H1 (cell line): ENCODE measurements around the gene PACSIN1. TPM values are rescaled to one million over a fixed set of nuclear protein-coding genes. Genes with fewer than 3 reads are reported as not detected.

Experiments used
- CTCF ChIA-PET: fragments of 300-600 bp; sonication (Branson Sonifier 250); formaldehyde crosslinking; loops from one replicate; lab custom pipeline; 2021; ENCODE audit not compliant: partially characterized antibody; lab: Charles Lee
- POLR2A ChIA-PET: fragments of 300-600 bp; sonication (Branson Sonifier 250); formaldehyde crosslinking; loops from one replicate; lab custom pipeline; 2021; ENCODE audit warnings: inconsistent platforms; ENCODE audit not compliant: partially characterized antibody; lab: Charles Lee
- DNase-seq, 2 experiments: peaks; one replicate each; pipeline versions ENCODE4 v3.0.0 to v3.0.0-alpha.2; 2010 to 2022; ENCODE audit warnings: low spot score in 2 of 2, low read depth in 1 of 2, mixed read lengths in 1 of 2
- FAIRE-seq: peaks from 2 replicates; lab custom pipeline; 2011; peaks lifted over from hg19 to GRCh38; lab: Jason Lieb, UNC
- H2AFZ ChIP-seq: 2 replicates; pipeline ENCODE4 v1.8.1; 2012; ENCODE audit warnings: low read length, inconsistent platforms
- H2AK5ac ChIP-seq: 2 replicates; pipeline ENCODE4 v1.6.1; 2013; ENCODE audit warnings: low read depth, low read length
- H2BK120ac ChIP-seq: replicated peaks from 2 replicates; pipeline ENCODE3; 2013; ENCODE audit warnings: low read depth, low read length, inconsistent platforms
- H2BK12ac ChIP-seq: 2 replicates; pipeline ENCODE4 v1.6.1; 2013; ENCODE audit warnings: low read depth, low read length
- H2BK15ac ChIP-seq: 2 replicates; pipeline ENCODE4 v1.6.1; 2013; ENCODE audit warnings: low read length
- H2BK20ac ChIP-seq: 2 replicates; pipeline ENCODE4 v1.6.1; 2013; ENCODE audit warnings: low read length
- H2BK5ac ChIP-seq: 2 replicates; pipeline ENCODE4 v1.6.1; 2013; ENCODE audit warnings: low read depth, low read length
- H3K14ac ChIP-seq: 2 replicates; pipeline ENCODE4 v1.6.1; 2013; ENCODE audit warnings: inconsistent platforms; ENCODE audit not compliant: insufficient read length
- H3K18ac ChIP-seq: 2 replicates; pipeline ENCODE4 v1.6.1; 2013; ENCODE audit warnings: low read length; ENCODE audit errors: extremely low read depth
- H3K23ac ChIP-seq: 2 replicates; pipeline ENCODE4 v1.6.1; 2013; ENCODE audit warnings: inconsistent platforms; ENCODE audit not compliant: insufficient read length
- H3K23me2 ChIP-seq: 2 replicates; pipeline ENCODE4 v1.6.1; 2013; ENCODE audit warnings: low read depth, low read length
- H3K27ac ChIP-seq: 2 replicates; pipeline ENCODE4 v1.6.1; 2011; ENCODE audit warnings: low read depth, low read length, inconsistent platforms
- H3K27me3 ChIP-seq, 4 experiments: replicated peaks in 1 of 4; 1 replicate in 1 of 4; 2 replicates in 3 of 4; pipeline versions ENCODE4 v1.6.1 to v1.8.1; 2011 to 2013; ENCODE audit warnings: low read length in 3 of 4, mild to moderate bottlenecking in 3 of 4, inconsistent platforms in 2 of 4, mixed read lengths in 2 of 4, moderate library complexity in 1 of 4; ENCODE audit not compliant: control insufficient read depth in 3 of 4, insufficient read depth in 3 of 4; ENCODE audit errors: extremely low read depth in 1 of 4
- H3K36me3 ChIP-seq, 4 experiments: 2 replicates each; pipeline versions ENCODE4 v1.6.1 to v1.8.1; 2011 to 2013; ENCODE audit warnings: mild to moderate bottlenecking in 4 of 4, low read length in 3 of 4, moderate library complexity in 2 of 4, control low read depth in 1 of 4, inconsistent platforms in 1 of 4; ENCODE audit not compliant: insufficient read depth in 4 of 4, control insufficient read depth in 2 of 4
- H3K4ac ChIP-seq: replicated peaks from 2 replicates; pipeline ENCODE3; 2013; ENCODE audit warnings: low read length, low read depth, mixed read lengths, inconsistent platforms; ENCODE audit not compliant: insufficient read length
- H3K4me1 ChIP-seq, 4 experiments: replicated peaks in 1 of 4; 1 replicate in 1 of 4; 2 replicates in 3 of 4; pipeline versions ENCODE4 v1.6.1 to v1.8.1; 2011 to 2013; ENCODE audit warnings: low read length in 3 of 4, inconsistent platforms in 2 of 4, mixed read lengths in 1 of 4; ENCODE audit not compliant: insufficient read depth in 4 of 4, control insufficient read depth in 3 of 4
- H3K4me2 ChIP-seq, 2 experiments: 2 replicates each; pipeline versions ENCODE4 v1.6.1 to v1.8.1; 2011 to 2013; ENCODE audit warnings: low read depth in 2 of 2, low read length in 2 of 2, control low read depth in 1 of 2, inconsistent platforms in 1 of 2, mild to moderate bottlenecking in 1 of 2; ENCODE audit not compliant: insufficient read depth in 1 of 2
- H3K4me3 ChIP-seq, 4 experiments: fragments of 200-600, 300-600 bp in 1 of 4; sonication (generic), shearing (Covaris generic), sonication (Bioruptor Twin) in 1 of 4; 2 replicates each; pipeline versions ENCODE4 v1.5.1 to v1.8.1; 2011 to 2016; ENCODE audit warnings: low read length in 4 of 4, low read depth in 3 of 4, control low read depth in 2 of 4, inconsistent platforms in 2 of 4, mild to moderate bottlenecking in 2 of 4, mixed read lengths in 1 of 4, moderate library complexity in 1 of 4; ENCODE audit not compliant: insufficient read depth in 2 of 4; ENCODE audit errors: extremely low read depth in 1 of 4
- H3K56ac ChIP-seq: replicated peaks from 2 replicates; pipeline ENCODE3; 2013; ENCODE audit warnings: low read depth, mild to moderate bottlenecking, mixed read lengths, low read length, inconsistent platforms; ENCODE audit not compliant: insufficient read length
- H3K79me1 ChIP-seq: 2 replicates; pipeline ENCODE4 v1.6.1; 2013; ENCODE audit warnings: low read depth, low read length, control low read depth
- H3K79me2 ChIP-seq, 2 experiments: 2 replicates each; pipeline versions ENCODE4 v1.6.1 to v1.8.1; 2012 to 2013; ENCODE audit warnings: low read length in 2 of 2, mild to moderate bottlenecking in 2 of 2, inconsistent platforms in 1 of 2; ENCODE audit not compliant: insufficient read depth in 2 of 2, control insufficient read depth in 1 of 2
- H3K9ac ChIP-seq, 4 experiments: replicated peaks in 1 of 4; 1 replicate in 1 of 4; 2 replicates in 3 of 4; pipeline versions ENCODE4 v1.6.1 to v1.8.1; 2011 to 2013; ENCODE audit warnings: low read depth in 3 of 4, low read length in 3 of 4, control low read depth in 2 of 4, mild to moderate bottlenecking in 2 of 4, moderate library complexity in 2 of 4, inconsistent platforms in 1 of 4; ENCODE audit errors: extremely low read depth in 1 of 4
- H3K9me3 ChIP-seq, 2 experiments: 2 replicates each; pipeline versions ENCODE4 v1.6.1 to v1.8.1; 2012 to 2013; ENCODE audit warnings: mild to moderate bottlenecking in 2 of 2, moderate library complexity in 2 of 2, control low read depth in 1 of 2, inconsistent platforms in 1 of 2, low read depth in 1 of 2, low read length in 1 of 2, mixed read lengths in 1 of 2; ENCODE audit not compliant: insufficient read depth in 2 of 2
- H4K20me1 ChIP-seq, 2 experiments: replicated peaks in 1 of 2; 2 replicates each; pipeline versions ENCODE3 to v1.8.1; 2011 to 2013; ENCODE audit warnings: inconsistent platforms in 2 of 2, low read length in 2 of 2, mild to moderate bottlenecking in 1 of 2; ENCODE audit not compliant: insufficient read depth in 2 of 2, control insufficient read depth in 1 of 2
- H4K5ac ChIP-seq: 2 replicates; pipeline ENCODE4 v1.6.1; 2013; ENCODE audit warnings: low read length, low read depth, mixed read lengths, inconsistent platforms; ENCODE audit not compliant: insufficient read length
- H4K8ac ChIP-seq: 2 replicates; pipeline ENCODE4 v1.8.0; 2013; ENCODE audit warnings: mild to moderate bottlenecking, moderate library complexity, low read length, inconsistent platforms; ENCODE audit not compliant: insufficient read depth; ENCODE audit errors: extremely low read depth
- H4K91ac ChIP-seq: replicated peaks from 2 replicates; pipeline ENCODE3; 2013; ENCODE audit warnings: low read length, mixed read lengths, inconsistent platforms; ENCODE audit not compliant: insufficient read length
- JUND ChIP-seq: IDR thresholded peaks from 2 replicates; pipeline ENCODE4 v1.6.1; 2011; ENCODE audit warnings: mild to moderate bottlenecking, improper control_type of control experiment, low read length
- KDM5A ChIP-seq: fragments of 200-600 bp; IDR thresholded peaks from 2 replicates; pipeline ENCODE4 v1.7.1; 2012; ENCODE audit warnings: mild to moderate bottlenecking, low read length, inconsistent platforms, mixed read lengths
- MAX ChIP-seq: IDR thresholded peaks from 2 replicates; pipeline ENCODE4 v1.6.1; 2012; ENCODE audit warnings: inconsistent platforms
- NRF1 ChIP-seq: IDR thresholded peaks from 2 replicates; pipeline ENCODE4 v1.6.1; 2011; ENCODE audit warnings: mild to moderate bottlenecking, low read depth, low read length, improper control_type of control experiment
- POLR2A ChIP-seq, 2 experiments: IDR thresholded peaks; 1 replicate in 1 of 2; 2 replicates in 1 of 2; pipeline ENCODE4 v1.6.1; 2011; ENCODE audit warnings: low read depth in 2 of 2, low read length in 2 of 2, mild to moderate bottlenecking in 2 of 2; ENCODE audit errors: control extremely low read depth in 1 of 2
- TEAD4 ChIP-seq: IDR thresholded peaks from 2 replicates; pipeline ENCODE4 v1.6.1; 2012; ENCODE audit warnings: low read depth, low read length, inconsistent platforms, mixed read lengths
- WGBS, 2 experiments: shearing (Covaris generic) in 1 of 2; methylation state at CpG; one replicate each; pipeline versions ENCODE4 v1.1.6 to v1.1.7; 2013 to 2015; ENCODE audit warnings: low lambda C conversion rate in 2 of 2, mixed read lengths in 2 of 2, inconsistent platforms in 1 of 2, low coverage in 1 of 2, missing lambda C conversion rate in 1 of 2; ENCODE audit not compliant: insufficient replicate concordance in 2 of 2, insufficient coverage in 1 of 2, insufficient read length in 1 of 2; ENCODE audit errors: extremely low coverage in 1 of 2, missing lambda C conversion rate in 1 of 2; 5-methylcytosine and 5-hydroxymethylcytosine counted together
- polyA plus RNA-seq, 7 experiments: library from polyadenylated mRNA; depleted of rRNA in 3 of 7; stranded (reverse) in 5 of 7; unstranded in 2 of 7; fragments of >200 nt in 5 of 7; fragments of 200-250 nt in 2 of 7; gene quantifications; 1 replicate in 5 of 7; 2 replicates in 1 of 7; 4 replicates in 1 of 7; pipeline versions ENCODE4 v1.2.1 to v1.2.3, GENCODE V29; 2011 to 2013; ENCODE audit warnings: missing spikeins in 2 of 7, mixed read lengths in 2 of 7
- total RNA-seq: library from RNA; stranded (reverse); fragmentation: NEBNext Ultra II Directional; extraction: Animal tissue kit (Norgen Biotek cat#: 25700); gene quantifications from 2 replicates; pipeline ENCODE4 v1.2.1, GENCODE V29; 2021

The PACSIN1 gene
- total and polyA plus RNA-seq, 2 of the 8 experiments (the other 6 are each of a cell fraction or from before 2014, with no cell fraction given), result 5.9 to 11.1 TPM

DNA sequence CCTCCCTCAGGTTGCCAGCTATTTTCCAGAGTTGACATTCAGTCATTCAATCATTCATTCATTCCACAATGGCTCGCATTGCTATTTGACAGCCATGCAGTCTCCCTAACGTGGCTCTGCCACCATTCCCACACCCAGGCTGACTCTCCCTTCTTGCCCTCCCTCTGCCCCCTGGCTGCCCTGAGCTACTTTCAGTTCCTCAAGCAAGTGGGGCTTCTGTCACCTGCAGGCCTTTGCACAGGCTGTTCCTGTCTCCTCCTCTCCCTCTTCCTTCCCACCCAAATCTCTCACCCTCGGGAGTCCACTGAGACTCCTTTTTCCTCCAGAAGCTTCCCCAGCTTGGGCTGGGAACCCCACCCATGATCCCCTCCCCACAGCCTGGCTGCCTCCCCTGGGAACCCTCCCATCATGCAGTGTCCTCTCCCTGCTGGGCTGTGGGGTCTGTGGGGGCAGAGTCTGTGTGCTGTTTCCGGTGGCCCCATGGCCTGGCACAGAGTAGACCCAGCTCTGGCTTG is 2.6 kb downstream of the PACSIN1 start:
- Histone ChIP-seq H3K4me1 (peaks cover 0 to 7% (median 6%) of the 10 kb centered on the region in 4 experiments; a peak in 5 of 7 replicates), H3K4me2 (no peak overlapping the region), H2BK15ac (no peak overlapping the region), H2BK5ac (no peak overlapping the region), H2AK5ac (no peak overlapping the region), H3K56ac (no peak overlapping the region), H3K18ac (no peak overlapping the region), H3K23me2 (peaks cover 11% of the 10 kb centered on the region; the same call in 1 of the 2 replicates), H3K23ac (no peak overlapping the region), H3K9ac (no peak overlapping the region), H3K14ac (no peak overlapping the region), H2BK120ac (no peak overlapping the region), H3K36me3 (no peaks in the 10 kb centered on the region), H3K79me1 (no peaks in the 10 kb centered on the region), H3K4me3 (no peak overlapping the region), H2BK12ac (no peak overlapping the region), H4K5ac (no peak overlapping the region), H2AFZ (no peak overlapping the region), H3K9me3 (no peaks in the 10 kb centered on the region; a peak in 1 of 4 replicates), H4K8ac (no peak overlapping the region), H3K27ac (no peak overlapping the region), H3K4ac (no peak overlapping the region), H3K79me2 (no peaks in the 10 kb centered on the region), H3K27me3 (peaks cover 0 to 11% (median 8%) of the 10 kb centered on the region in 4 experiments; a peak in 4 of 7 replicates), H2BK20ac (no peak overlapping the region), H4K91ac (no peak overlapping the region), H4K20me1 (no peaks in the 10 kb centered on the region)
- DNase-seq (no peak), FAIRE-seq (no peak)
- CTCF ChIA-PET, result interaction anchor here (1.3 to 13.0 kb wide), 4 partner anchors 11 to 305 kb away, joined by 3 to 213 read pairs (median 6); no protein-coding TSS in a partner anchor
- POLR2A ChIA-PET, result interaction anchor here (0.8 to 2.0 kb wide), 5 partner anchors 9 to 231 kb away, joined by 3 to 7 read pairs (median 3); partner anchors contain the start of gene HMGA1
- 76% methylated on average over 3 of the region's 4 CpGs; no CpG with 5 or more reads in 1 of the 2 experiments for WGBS, 2 experiments
- TF ChIP-seq POLR2A (IDR thresholded peaks at IDR 0.05; ENCODE audit: control extremely low read depth in 1 of 2, low read depth in 2 of 2, low read length in 2 of 2) (no peak), KDM5A (no peak), TEAD4 (no peak), NRF1 (no peak), JUND (no peak), MAX (no peak)
